Right atrium auricular region (tissue), 2 donors: ENCODE results near the gene TTC16. TPM values are rescaled to one million over a fixed set of nuclear protein-coding genes. Genes with fewer than 3 reads are reported as not detected.

ENCODE experiments used
- DNase-seq: peaks from one replicate; pipeline ENCODE4 v3.0.0-alpha.2; 2019; ENCODE audit warnings: low spot score
- H3K27ac ChIP-seq, 2 donors: fragments of 200-600 bp; sonication (generic); 1 replicate in 1 of 2; 2 replicates in 1 of 2; pipeline ENCODE4 v1.5.1; 2016 to 2019
- H3K27me3 ChIP-seq, 2 donors: fragments of 200-600 bp; sonication (generic); one replicate each; pipeline versions ENCODE4 v1.5.1 to v1.6.0; 2017 to 2019
- H3K36me3 ChIP-seq: fragments of 200-600 bp; sonication (generic); one replicate; pipeline ENCODE4 v1.5.1; 2016
- H3K4me1 ChIP-seq, 2 donors: fragments of 200-600 bp; sonication (generic); one replicate each; pipeline versions ENCODE4 v1.5.1 to v1.6.0; 2017 to 2019
- H3K4me3 ChIP-seq, 2 donors: fragments of 200-600 bp; sonication (generic); 1 replicate in 1 of 2; 2 replicates in 1 of 2; pipeline ENCODE4 v1.5.1; 2017 to 2019; ENCODE audit warnings: mild to moderate bottlenecking in 1 of 2, moderate library complexity in 1 of 2
- H3K9me3 ChIP-seq, 2 donors: fragments of 200-600 bp; sonication (generic); one replicate each; pipeline ENCODE4 v1.5.1; 2019
- CTCF ChIP-seq, 2 donors: fragments of 200-600 bp; sonication (generic); IDR thresholded peaks; one replicate each; pipeline ENCODE4 v1.5.1; 2019; ENCODE audit warnings: antibody characterized with exemption in 2 of 2
- total RNA-seq, 2 donors: library from RNA; depleted of rRNA; stranded (reverse); fragments of >200 nt; gene quantifications; one replicate each; pipeline ENCODE4 v1.1.0, GENCODE V29; 2016

The TTC16 gene
- total RNA-seq, 2 donors from 2014 or later, result 0.11 to 0.16 TPM

- Histone ChIP-seq H3K27me3 (no peaks in the 10 kb centered on the region), H3K4me3 (peak overlapping the region; percentile 14 to 31), H3K9me3 (no peaks in the 10 kb centered on the region), H3K27ac (peak overlapping the region; percentile 53 to 67), H3K36me3 (no peaks in the 10 kb centered on the region), H3K4me1 (peaks cover 0 to 43% of the 10 kb centered on the region in 2 donors)
- DNase-seq, result peak; percentile 79
- TF ChIP-seq CTCF (IDR thresholded peaks at IDR 0.05), result no peak
Measured at GRCh38 chr9:127762111-127762676, 46.3 kb downstream of the TTC16 start.

GRCh38 chr9:127763918-127764384 lies 48.1 kb downstream of the TTC16 start:
- H3K9me3 ChIP-seq, result no peaks in the 10 kb centered on the region
- H3K4me3 ChIP-seq, result no peak overlapping the region
- no peaks in the 10 kb centered on the region for H3K27me3 ChIP-seq
- TF ChIP-seq CTCF (IDR thresholded peaks at IDR 0.05), result peak; percentile 22 to 65
- H3K36me3 ChIP-seq, result no peaks in the 10 kb centered on the region
- no peak for DNase-seq
- H3K4me1 ChIP-seq, result peaks cover 0 to 57% of the 10 kb centered on the region in 2 donors
- peak overlapping the region; percentile 53 to 67 for H3K27ac ChIP-seq

- peaks cover 0 to 67% of the 10 kb centered on the region in 2 donors for H3K4me1 ChIP-seq
- TF ChIP-seq CTCF (IDR thresholded peaks at IDR 0.05), result no peak
- no peak overlapping the region for H3K4me3 ChIP-seq
- peak overlapping the region; percentile 53 to 67 for H3K27ac ChIP-seq
- no peak for DNase-seq
- H3K36me3 ChIP-seq, result no peaks in the 10 kb centered on the region
- H3K27me3 ChIP-seq, result no peaks in the 10 kb centered on the region
- no peaks in the 10 kb centered on the region for H3K9me3 ChIP-seq
Measured at GRCh38 chr9:127765418-127765817, 49.5 kb downstream of the TTC16 start.

GRCh38 chr9:127767410-127767809 lies 51.5 kb downstream of the TTC16 start:
- Histone ChIP-seq H3K4me1 (peaks cover 0 to 66% of the 10 kb centered on the region in 2 donors), H3K36me3 (no peaks in the 10 kb centered on the region), H3K4me3 (peak overlapping the region in 1 of 2 donors; percentile 27), H3K27me3 (no peaks in the 10 kb centered on the region), H3K27ac (peak overlapping the region; percentile 71 to 83), H3K9me3 (no peaks in the 10 kb centered on the region)
- TF ChIP-seq CTCF (IDR thresholded peaks at IDR 0.05), result no peak
- no peak for DNase-seq

GRCh38 chr9:127767909-127768331 lies 52.0 kb downstream of the TTC16 start:
- peak overlapping the region; percentile 10 to 27 for H3K4me3 ChIP-seq
- no peaks in the 10 kb centered on the region for H3K9me3 ChIP-seq
- peak overlapping the region; percentile 71 to 83 for H3K27ac ChIP-seq
- peaks cover 0 to 61% of the 10 kb centered on the region in 2 donors for H3K4me1 ChIP-seq
- DNase-seq, result no peak
- TF ChIP-seq CTCF (IDR thresholded peaks at IDR 0.05), result no peak
- H3K36me3 ChIP-seq, result no peaks in the 10 kb centered on the region
- H3K27me3 ChIP-seq, result no peaks in the 10 kb centered on the region

- DNase-seq, result no peak
- no peaks in the 10 kb centered on the region for H3K9me3 ChIP-seq
- peak overlapping the region; percentile 2 to 59 for H3K4me3 ChIP-seq
- peaks cover 0 to 54% of the 10 kb centered on the region in 2 donors for H3K4me1 ChIP-seq
- no peak for TF ChIP-seq CTCF (IDR thresholded peaks at IDR 0.05)
- H3K27ac ChIP-seq, result peak overlapping the region; percentile 71 to 83
- H3K36me3 ChIP-seq, result no peaks in the 10 kb centered on the region
- H3K27me3 ChIP-seq, result no peaks in the 10 kb centered on the region
Measured at GRCh38 chr9:127768698-127769097, 52.8 kb downstream of the TTC16 start.
